Nephron progenitor cell (in vitro differentiated cells): Measurements from ENCODE around the gene MAD2L2.

Experiments
- DNase-seq: peaks from one replicate; pipeline ENCODE4 v3.0.0; 2021
- H3K27ac Mint-ChIP-seq: 2 replicates; pipeline ENCODE4 v1.8.0; 2021; ENCODE audit warnings: mild to moderate bottlenecking, moderate library complexity, mixed read lengths
- H3K27me3 Mint-ChIP-seq: 2 replicates; pipeline ENCODE4 v1.8.0; 2021; ENCODE audit warnings: mild to moderate bottlenecking, low read depth, mixed read lengths; ENCODE audit not compliant: poor library complexity
- H3K36me3 Mint-ChIP-seq: 2 replicates; pipeline ENCODE4 v1.8.0; 2021; ENCODE audit warnings: low read depth, mixed read lengths
- H3K4me1 Mint-ChIP-seq: 2 replicates; pipeline ENCODE4 v1.8.0; 2021; ENCODE audit warnings: mixed read lengths
- H3K4me3 Mint-ChIP-seq: 2 replicates; pipeline ENCODE4 v1.8.0; 2021; ENCODE audit warnings: mild to moderate bottlenecking, moderate library complexity, mixed read lengths
- H3K9me3 Mint-ChIP-seq: 2 replicates; pipeline ENCODE4 v1.8.0; 2021; ENCODE audit warnings: mild to moderate bottlenecking, moderate library complexity, mixed read lengths
- TF ChIP-seq, protein P1 (sequence below): fragments of 200-600 bp; sonication (generic); IDR thresholded peaks from 2 replicates; pipeline ENCODE4 v1.5.0; 2021; ENCODE audit warnings: antibody characterized with exemption

The MAD2L2 gene

DNA sequence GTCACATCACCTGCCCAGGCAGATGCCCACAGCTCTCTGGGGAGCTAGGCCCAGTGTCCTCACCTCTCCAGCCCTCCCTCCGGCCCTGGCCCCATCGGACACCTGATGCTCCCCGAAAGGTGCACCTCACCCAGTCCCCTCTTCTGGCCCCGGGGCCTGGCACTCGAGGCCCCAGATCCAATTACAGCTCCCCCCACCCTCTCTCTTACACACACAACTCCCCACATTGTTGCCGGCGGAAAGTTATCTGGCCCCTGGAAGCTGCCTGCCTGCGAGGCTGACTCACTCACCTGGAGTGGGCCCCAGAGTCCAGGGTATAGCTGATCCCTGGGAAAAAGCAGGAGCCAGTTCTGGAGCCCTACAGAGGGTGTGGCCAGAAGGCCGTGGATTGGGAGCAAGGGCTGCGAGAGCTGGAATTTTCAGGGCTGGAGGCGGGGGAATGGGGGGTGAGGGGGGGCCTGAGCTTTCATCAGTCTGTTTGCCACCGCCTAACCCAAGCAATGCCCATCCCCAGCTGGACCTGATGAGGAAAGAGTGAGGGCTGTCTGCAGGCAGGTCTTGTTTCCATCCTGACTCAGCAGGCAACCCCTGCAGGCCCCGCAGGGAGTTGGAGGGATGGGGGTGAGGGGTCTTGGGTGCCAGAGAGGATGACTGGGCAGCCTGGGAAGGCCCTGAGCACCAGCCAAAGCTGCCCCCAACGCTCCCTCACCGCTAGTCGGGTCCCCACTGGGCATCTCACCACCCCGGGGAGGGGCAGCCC lies 27.7 kb downstream of the MAD2L2 start:
- no peak for DNase-seq
- Mint-ChIP-seq H3K27me3 (peaks cover 74% of the 10 kb centered on the region), H3K9me3 (no peaks in the 10 kb centered on the region), H3K36me3 (no peaks in the 10 kb centered on the region), H3K4me3 (no peak overlapping the region), H3K27ac (no peak overlapping the region), H3K4me1 (peaks cover 30% of the 10 kb centered on the region)
- TF ChIP-seq, protein P1, sequence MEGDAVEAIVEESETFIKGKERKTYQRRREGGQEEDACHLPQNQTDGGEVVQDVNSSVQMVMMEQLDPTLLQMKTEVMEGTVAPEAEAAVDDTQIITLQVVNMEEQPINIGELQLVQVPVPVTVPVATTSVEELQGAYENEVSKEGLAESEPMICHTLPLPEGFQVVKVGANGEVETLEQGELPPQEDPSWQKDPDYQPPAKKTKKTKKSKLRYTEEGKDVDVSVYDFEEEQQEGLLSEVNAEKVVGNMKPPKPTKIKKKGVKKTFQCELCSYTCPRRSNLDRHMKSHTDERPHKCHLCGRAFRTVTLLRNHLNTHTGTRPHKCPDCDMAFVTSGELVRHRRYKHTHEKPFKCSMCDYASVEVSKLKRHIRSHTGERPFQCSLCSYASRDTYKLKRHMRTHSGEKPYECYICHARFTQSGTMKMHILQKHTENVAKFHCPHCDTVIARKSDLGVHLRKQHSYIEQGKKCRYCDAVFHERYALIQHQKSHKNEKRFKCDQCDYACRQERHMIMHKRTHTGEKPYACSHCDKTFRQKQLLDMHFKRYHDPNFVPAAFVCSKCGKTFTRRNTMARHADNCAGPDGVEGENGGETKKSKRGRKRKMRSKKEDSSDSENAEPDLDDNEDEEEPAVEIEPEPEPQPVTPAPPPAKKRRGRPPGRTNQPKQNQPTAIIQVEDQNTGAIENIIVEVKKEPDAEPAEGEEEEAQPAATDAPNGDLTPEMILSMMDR = no peak

GRCh38 chr1:11652203-11652780 lies 28.7 kb downstream of the MAD2L2 start:
- H3K27ac Mint-ChIP-seq = no peak overlapping the region
- no peaks in the 10 kb centered on the region for H3K9me3 Mint-ChIP-seq
- peaks cover 30% of the 10 kb centered on the region for H3K4me1 Mint-ChIP-seq
- TF ChIP-seq, protein P1 = no peak
- peaks cover 83% of the 10 kb centered on the region for H3K27me3 Mint-ChIP-seq
- no peak for DNase-seq
- H3K36me3 Mint-ChIP-seq = no peaks in the 10 kb centered on the region
- no peak overlapping the region for H3K4me3 Mint-ChIP-seq

GRCh38 chr1:11651017-11651416 lies 29.9 kb downstream of the MAD2L2 start:
- no peaks in the 10 kb centered on the region for H3K36me3 Mint-ChIP-seq
- H3K27ac Mint-ChIP-seq = no peak overlapping the region
- peaks cover 88% of the 10 kb centered on the region for H3K27me3 Mint-ChIP-seq
- no peak for DNase-seq
- H3K4me1 Mint-ChIP-seq = peaks cover 28% of the 10 kb centered on the region
- peak overlapping the region; percentile 70 for H3K4me3 Mint-ChIP-seq
- TF ChIP-seq, protein P1 = no peak
- H3K9me3 Mint-ChIP-seq = no peaks in the 10 kb centered on the region

DNA sequence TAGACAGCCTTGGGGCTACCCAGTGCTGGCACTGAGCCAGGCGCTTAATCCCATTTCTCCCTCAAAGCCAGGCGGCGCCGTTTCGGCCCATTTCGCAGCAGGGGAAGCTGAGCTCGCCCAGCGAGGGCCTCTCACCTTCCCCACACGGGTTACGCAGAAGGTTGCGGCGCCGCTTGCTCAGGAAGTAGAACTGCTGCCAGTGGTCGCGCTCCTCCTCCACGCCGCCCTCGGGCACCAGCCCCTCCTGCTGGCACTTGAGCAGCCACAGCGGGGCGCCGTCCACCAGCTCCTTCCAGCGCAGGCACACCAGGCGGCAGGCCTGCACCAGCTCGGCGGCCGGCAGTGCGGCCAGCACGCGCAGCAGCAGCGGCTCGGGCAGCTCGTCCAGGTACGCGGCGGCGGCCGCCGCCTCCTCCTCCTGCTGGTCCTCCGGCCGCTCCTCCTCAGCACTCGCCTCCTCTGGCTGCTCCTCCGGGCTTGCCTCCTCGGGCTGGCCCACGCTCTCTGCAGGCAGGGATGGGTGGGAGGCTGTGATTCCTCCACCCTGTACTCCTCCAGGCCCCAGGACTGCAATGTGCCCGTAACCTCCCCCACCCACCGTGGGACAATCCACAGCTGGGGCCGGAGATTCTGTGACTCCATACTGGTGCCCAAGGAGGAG lies 30.5 kb downstream of the MAD2L2 start:
- H3K27ac Mint-ChIP-seq = no peak overlapping the region
- H3K36me3 Mint-ChIP-seq = no peaks in the 10 kb centered on the region
- H3K9me3 Mint-ChIP-seq = no peaks in the 10 kb centered on the region
- peaks cover 23% of the 10 kb centered on the region for H3K4me1 Mint-ChIP-seq
- H3K4me3 Mint-ChIP-seq = peak overlapping the region; percentile 70
- DNase-seq = peak; percentile 84
- H3K27me3 Mint-ChIP-seq = peaks cover 82% of the 10 kb centered on the region
- TF ChIP-seq, protein P1 = peak; percentile 63

- Mint-ChIP-seq H3K36me3 (no peaks in the 10 kb centered on the region), H3K4me3 (no peak overlapping the region), H3K27ac (no peak overlapping the region), H3K27me3 (peaks cover 79% of the 10 kb centered on the region), H3K4me1 (peaks cover 20% of the 10 kb centered on the region), H3K9me3 (no peaks in the 10 kb centered on the region)
- no peak for DNase-seq
- TF ChIP-seq, protein P1 = no peak
Measured at GRCh38 chr1:11649624-11650330, 31.2 kb downstream of the MAD2L2 start.
